Measurements from ENCODE around the gene RCOR2. TPM values are rescaled to one million over a fixed set of nuclear protein-coding genes. Genes with fewer than 3 reads are reported as not detected.
A peak's percentile ranks its signal among the peaks of the same experiment; 100 is the strongest.

Gene RCOR2
- total and polyA plus RNA-seq, 4 donors: 3.0 to 23.9 (median 16.3) TPM

DNA sequence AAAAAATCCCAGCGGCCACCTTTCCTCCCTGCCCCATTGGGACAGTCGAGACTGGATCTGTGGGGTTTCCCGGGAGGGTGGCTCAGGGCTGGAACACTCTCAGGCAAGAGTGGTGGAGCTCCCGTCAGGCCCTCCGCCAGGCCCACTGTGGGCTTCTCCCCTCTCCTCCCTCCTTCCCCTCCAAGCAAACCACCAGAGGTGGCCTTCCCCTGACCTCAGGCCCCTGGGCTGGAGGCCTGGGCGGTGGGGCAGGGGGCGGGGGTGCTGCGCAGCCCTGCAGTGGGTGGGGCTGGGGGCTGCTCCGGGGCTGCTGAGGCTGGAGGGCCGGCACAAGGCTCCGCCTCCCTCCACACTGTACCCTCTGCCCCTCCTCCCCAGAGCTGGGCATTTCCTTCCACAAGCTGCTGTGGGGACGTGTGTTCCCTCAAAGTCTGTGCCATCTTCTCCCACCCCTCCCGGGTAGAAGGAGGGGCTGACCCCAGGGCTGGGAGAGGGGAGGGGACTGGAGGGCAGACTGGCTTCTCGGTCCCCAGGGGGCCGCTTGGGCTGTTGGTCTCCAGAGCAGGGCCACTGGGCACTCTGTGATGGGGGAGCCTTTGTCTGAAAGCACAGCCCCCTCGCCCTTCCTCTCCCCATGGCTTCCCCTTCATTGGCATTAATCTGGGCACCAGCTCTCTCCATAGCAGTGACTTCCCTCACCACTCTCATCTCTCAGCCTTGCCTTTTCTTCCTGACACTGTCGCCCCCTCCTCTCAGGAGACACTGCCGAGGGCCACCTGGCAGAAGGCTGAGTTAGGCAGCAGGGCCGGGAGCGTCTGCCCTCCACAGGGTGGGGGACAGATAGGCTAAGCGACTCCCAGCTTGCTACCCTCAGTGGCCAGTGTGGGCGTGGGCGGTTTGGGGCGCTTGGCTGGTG, 7.1 kb downstream of the RCOR2 start:
- Histone ChIP-seq H3K36me3 (ENCODE audit: control insufficient read depth, insufficient read depth, low read length) (peaks cover 88% of the 10 kb centered on the region), H3K27ac (ENCODE audit: low read depth, low read length) (peak overlapping the region; percentile 79), H3K4me1 (ENCODE audit: control insufficient read depth, insufficient read depth, low read length) (peaks cover 53% of the 10 kb centered on the region), H3K27me3 (ENCODE audit: control insufficient read depth, insufficient read depth, low read length) (no peaks in the 10 kb centered on the region), H3K9me3 (ENCODE audit: control insufficient read depth, insufficient read depth, low read length) (no peaks in the 10 kb centered on the region), H3K4me3 (ENCODE audit: low read depth, low read length) (no peak overlapping the region)
- 27% methylated on average over 7 of the region's 24 CpGs for WGBS (ENCODE audit: insufficient coverage)
- peak in 2 of 6 donors; percentile 67 to 78 for DNase-seq (ENCODE audit: low read depth in 4 of 6, low spot score in 6 of 6)

DNA sequence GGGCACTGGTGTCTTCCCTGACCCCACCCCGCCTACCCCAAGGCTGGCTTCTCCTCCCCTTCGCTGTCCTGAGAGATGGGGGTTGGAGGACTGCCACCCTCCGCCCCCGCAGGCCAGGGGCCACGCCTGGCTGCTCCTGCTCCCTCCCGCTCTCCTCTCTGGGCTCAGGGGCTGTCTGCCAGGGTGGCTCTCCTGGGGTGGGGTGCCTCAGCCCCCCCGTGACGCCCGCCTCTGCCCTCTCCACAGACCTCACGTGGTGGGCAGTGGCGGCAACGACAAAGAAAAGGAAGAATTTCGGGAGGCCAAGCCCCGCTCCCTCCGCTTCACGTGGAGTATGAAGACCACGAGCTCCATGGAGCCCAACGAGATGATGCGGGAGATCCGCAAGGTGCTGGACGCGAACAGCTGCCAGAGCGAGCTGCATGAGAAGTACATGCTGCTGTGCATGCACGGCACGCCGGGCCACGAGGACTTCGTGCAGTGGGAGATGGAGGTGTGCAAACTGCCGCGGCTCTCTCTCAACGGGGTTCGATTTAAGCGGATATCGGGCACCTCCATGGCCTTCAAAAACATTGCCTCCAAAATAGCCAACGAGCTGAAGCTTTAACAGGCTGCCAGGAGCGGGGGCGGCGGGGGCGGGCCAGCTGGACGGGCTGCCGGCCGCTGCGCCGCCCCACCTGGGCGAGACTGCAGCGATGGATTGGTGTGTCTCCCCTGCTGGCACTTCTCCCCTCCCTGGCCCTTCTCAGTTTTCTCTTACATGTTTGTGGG, 8.1 kb downstream of the RCOR2 start:
- 58% methylated on average over 30 of the region's 46 CpGs for WGBS (ENCODE audit: insufficient coverage)
- peak in 1 of 6 donors; percentile 42 for DNase-seq (ENCODE audit: low read depth in 4 of 6, low spot score in 6 of 6)
- H3K27me3 ChIP-seq (ENCODE audit: control insufficient read depth, insufficient read depth, low read length): no peaks in the 10 kb centered on the region
- no peaks in the 10 kb centered on the region for H3K9me3 ChIP-seq (ENCODE audit: control insufficient read depth, insufficient read depth, low read length)
- H3K4me3 ChIP-seq (ENCODE audit: low read depth, low read length): no peak overlapping the region
- H3K4me1 ChIP-seq (ENCODE audit: control insufficient read depth, insufficient read depth, low read length): peaks cover 42% of the 10 kb centered on the region
- peaks cover 88% of the 10 kb centered on the region for H3K36me3 ChIP-seq (ENCODE audit: control insufficient read depth, insufficient read depth, low read length)
- H3K27ac ChIP-seq (ENCODE audit: low read depth, low read length): peak overlapping the region; percentile 79

DNA sequence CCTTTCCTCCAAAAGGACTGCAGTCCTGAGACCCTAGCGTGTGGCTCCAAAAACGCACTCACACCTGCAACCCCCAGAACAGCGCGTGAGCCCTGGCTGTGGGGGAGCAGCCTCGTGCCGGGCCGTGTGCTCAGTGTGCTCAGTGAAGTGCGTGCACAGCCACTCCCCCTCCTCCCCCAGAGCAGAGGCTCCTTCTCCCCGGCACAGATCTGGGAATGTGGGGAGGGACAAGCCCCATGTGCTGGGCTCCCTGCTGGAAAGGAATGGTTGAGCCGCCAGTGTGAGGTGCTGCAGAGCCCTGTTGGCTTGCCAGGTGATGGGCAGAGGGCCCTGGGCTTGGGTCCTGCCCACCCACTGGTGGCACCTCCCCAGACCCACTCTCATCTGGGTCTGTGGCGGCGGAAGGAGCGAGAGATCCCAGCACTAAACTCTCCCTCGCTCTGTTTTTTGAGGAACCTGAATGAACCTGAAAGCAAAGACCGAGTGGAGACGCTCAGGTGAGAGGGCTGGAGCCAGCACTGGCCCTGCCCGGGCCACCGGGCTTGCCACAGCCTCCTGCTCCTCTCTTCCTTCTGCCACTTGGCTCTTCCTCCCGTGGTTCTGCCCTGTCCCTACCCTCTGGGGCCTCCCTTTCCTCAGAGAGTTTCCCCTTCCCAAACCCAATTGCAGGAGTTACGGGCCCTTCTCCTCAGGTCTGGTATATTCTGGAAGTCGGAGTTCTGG, 9.0 kb downstream of the RCOR2 start:
- no peak overlapping the region for H3K27ac ChIP-seq (ENCODE audit: low read depth, low read length)
- H3K4me1 ChIP-seq (ENCODE audit: control insufficient read depth, insufficient read depth, low read length): peaks cover 40% of the 10 kb centered on the region
- no peaks in the 10 kb centered on the region for H3K9me3 ChIP-seq (ENCODE audit: control insufficient read depth, insufficient read depth, low read length)
- H3K27me3 ChIP-seq (ENCODE audit: control insufficient read depth, insufficient read depth, low read length): no peaks in the 10 kb centered on the region
- H3K36me3 ChIP-seq (ENCODE audit: control insufficient read depth, insufficient read depth, low read length): peaks cover 92% of the 10 kb centered on the region
- DNase-seq (ENCODE audit: low read depth in 4 of 6, low spot score in 6 of 6): no peak
- H3K4me3 ChIP-seq (ENCODE audit: low read depth, low read length): no peak overlapping the region
- WGBS (ENCODE audit: insufficient coverage): 76% methylated on average over 14 of the region's 21 CpGs

DNA sequence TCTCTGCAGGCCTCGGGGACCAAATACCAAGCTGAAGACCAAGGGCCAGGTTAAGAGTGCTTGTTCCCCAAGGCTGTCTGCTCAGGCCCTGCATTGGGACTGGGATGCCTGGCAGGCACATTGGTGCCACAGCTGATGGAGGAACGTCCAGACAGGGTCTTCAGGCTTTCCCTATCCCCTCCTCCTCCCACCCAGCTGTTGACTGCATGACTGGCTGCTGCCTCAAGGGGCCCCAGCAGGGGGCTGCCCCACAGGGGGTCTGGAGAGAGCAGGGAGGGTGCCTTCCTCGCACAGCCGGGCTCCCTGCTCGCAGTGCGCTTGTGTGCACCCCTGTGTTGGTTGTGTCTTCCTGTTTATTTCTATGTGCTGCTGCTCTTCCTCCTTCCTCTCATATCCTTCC, 9.9 kb downstream of the RCOR2 start:
- DNase-seq (ENCODE audit: low read depth in 4 of 6, low spot score in 6 of 6): no peak
- Histone ChIP-seq H3K27ac (ENCODE audit: low read depth, low read length) (no peak overlapping the region), H3K36me3 (ENCODE audit: control insufficient read depth, insufficient read depth, low read length) (peaks cover 93% of the 10 kb centered on the region), H3K9me3 (ENCODE audit: control insufficient read depth, insufficient read depth, low read length) (no peaks in the 10 kb centered on the region), H3K4me1 (ENCODE audit: control insufficient read depth, insufficient read depth, low read length) (peaks cover 40% of the 10 kb centered on the region), H3K4me3 (ENCODE audit: low read depth, low read length) (no peak overlapping the region), H3K27me3 (ENCODE audit: control insufficient read depth, insufficient read depth, low read length) (no peaks in the 10 kb centered on the region)
- WGBS (ENCODE audit: insufficient coverage): 70% methylated on average over 4 of the region's 6 CpGs

DNA sequence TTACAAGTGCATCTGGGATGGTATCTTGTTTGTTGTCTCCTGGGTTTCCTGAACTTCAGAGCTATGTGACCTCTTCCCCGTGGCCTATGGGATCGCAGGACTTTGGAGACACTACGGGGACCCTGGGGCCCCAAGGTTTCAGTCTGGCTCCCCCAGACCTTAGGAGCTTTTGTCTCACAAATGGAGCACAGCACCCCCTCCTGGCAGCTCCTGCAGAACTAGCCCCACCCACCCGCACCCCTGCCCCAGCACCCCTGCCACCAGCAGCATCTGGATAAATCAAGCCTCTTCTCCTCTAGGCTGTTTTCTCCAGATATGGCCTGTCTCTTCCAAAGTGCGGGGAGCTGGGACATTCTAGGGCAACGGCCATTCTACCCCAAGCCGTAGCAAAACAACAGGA, 10.4 kb downstream of the RCOR2 start:
- Histone ChIP-seq H3K4me3 (ENCODE audit: low read depth, low read length) (no peak overlapping the region), H3K4me1 (ENCODE audit: control insufficient read depth, insufficient read depth, low read length) (peaks cover 40% of the 10 kb centered on the region), H3K27ac (ENCODE audit: low read depth, low read length) (no peak overlapping the region), H3K36me3 (ENCODE audit: control insufficient read depth, insufficient read depth, low read length) (peaks cover 92% of the 10 kb centered on the region), H3K27me3 (ENCODE audit: control insufficient read depth, insufficient read depth, low read length) (no peaks in the 10 kb centered on the region), H3K9me3 (ENCODE audit: control insufficient read depth, insufficient read depth, low read length) (no peaks in the 10 kb centered on the region)
- no peak for DNase-seq (ENCODE audit: low read depth in 4 of 6, low spot score in 6 of 6)
- 63% methylated on average over 6 of the region's 7 CpGs for WGBS (ENCODE audit: insufficient coverage)

DNA sequence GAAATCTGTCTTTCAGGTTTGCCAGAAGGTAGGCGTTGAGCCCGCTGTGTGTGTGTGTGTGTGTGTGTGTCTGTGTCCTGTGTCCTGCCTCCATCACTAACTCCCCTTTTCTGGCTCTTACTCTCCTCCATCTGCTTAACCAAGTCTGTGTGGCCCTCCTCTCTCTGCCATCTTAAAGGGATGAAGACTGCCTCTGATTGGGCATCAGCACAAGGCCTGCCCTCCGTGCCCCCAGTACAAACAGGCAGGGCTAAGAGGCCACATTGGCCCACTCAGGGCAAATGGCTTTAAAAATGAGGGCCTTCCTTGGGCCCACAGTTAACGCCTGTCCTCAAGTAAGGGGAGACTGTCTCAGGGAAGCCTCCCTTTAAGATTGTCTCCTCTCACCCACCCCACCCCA, 10.9 kb downstream of the RCOR2 start:
- Histone ChIP-seq H3K4me1 (ENCODE audit: control insufficient read depth, insufficient read depth, low read length) (peaks cover 40% of the 10 kb centered on the region), H3K27me3 (ENCODE audit: control insufficient read depth, insufficient read depth, low read length) (no peaks in the 10 kb centered on the region), H3K4me3 (ENCODE audit: low read depth, low read length) (no peak overlapping the region), H3K36me3 (ENCODE audit: control insufficient read depth, insufficient read depth, low read length) (peaks cover 94% of the 10 kb centered on the region), H3K27ac (ENCODE audit: low read depth, low read length) (no peak overlapping the region), H3K9me3 (ENCODE audit: control insufficient read depth, insufficient read depth, low read length) (no peaks in the 10 kb centered on the region)
- DNase-seq (ENCODE audit: low read depth in 4 of 6, low spot score in 6 of 6): no peak
- WGBS (ENCODE audit: insufficient coverage): no CpG with 5 or more reads among the region's 4 CpGs

DNA sequence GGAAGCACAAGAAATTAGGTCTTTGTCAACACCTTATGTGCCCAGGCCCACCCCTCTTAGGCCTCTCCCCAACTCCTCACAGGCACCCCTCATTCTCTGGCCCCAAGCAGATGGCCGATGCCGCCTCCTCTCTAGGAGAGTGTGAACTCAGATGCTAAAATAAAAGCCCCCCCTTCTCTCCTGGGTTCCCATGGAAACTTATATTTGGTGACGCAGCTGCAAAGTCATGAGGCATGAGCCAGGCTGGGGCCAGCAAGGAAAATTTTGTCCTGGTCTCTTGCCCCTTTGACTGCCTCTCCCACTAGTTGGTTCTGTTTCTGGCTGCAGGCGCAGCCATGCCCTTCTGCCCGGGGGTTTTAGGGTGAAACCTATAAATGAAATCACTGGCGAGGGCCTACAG, 11.8 kb downstream of the RCOR2 start:
- H3K4me3 ChIP-seq (ENCODE audit: low read depth, low read length): no peak overlapping the region
- no peak overlapping the region for H3K27ac ChIP-seq (ENCODE audit: low read depth, low read length)
- peaks cover 94% of the 10 kb centered on the region for H3K36me3 ChIP-seq (ENCODE audit: control insufficient read depth, insufficient read depth, low read length)
- no peaks in the 10 kb centered on the region for H3K27me3 ChIP-seq (ENCODE audit: control insufficient read depth, insufficient read depth, low read length)
- WGBS (ENCODE audit: insufficient coverage): 68% methylated on average over 5 of the region's 6 CpGs
- no peaks in the 10 kb centered on the region for H3K9me3 ChIP-seq (ENCODE audit: control insufficient read depth, insufficient read depth, low read length)
- no peak for DNase-seq (ENCODE audit: low read depth in 4 of 6, low spot score in 6 of 6)
- H3K4me1 ChIP-seq (ENCODE audit: control insufficient read depth, insufficient read depth, low read length): peaks cover 32% of the 10 kb centered on the region

GRCh38 chr11:63904743-63905142, 12.2 kb downstream of the RCOR2 start:
- Histone ChIP-seq H3K27ac (ENCODE audit: low read depth, low read length) (no peak overlapping the region), H3K4me1 (ENCODE audit: control insufficient read depth, insufficient read depth, low read length) (peaks cover 28% of the 10 kb centered on the region), H3K4me3 (ENCODE audit: low read depth, low read length) (no peak overlapping the region), H3K27me3 (ENCODE audit: control insufficient read depth, insufficient read depth, low read length) (no peaks in the 10 kb centered on the region), H3K9me3 (ENCODE audit: control insufficient read depth, insufficient read depth, low read length) (no peaks in the 10 kb centered on the region), H3K36me3 (ENCODE audit: control insufficient read depth, insufficient read depth, low read length) (peaks cover 94% of the 10 kb centered on the region)
- DNase-seq (ENCODE audit: low read depth in 4 of 6, low spot score in 6 of 6): no peak
- whole genome bisulfite sequencing (ENCODE audit: insufficient coverage): 97% methylated on average over 13 of the region's 13 CpGs

DNA sequence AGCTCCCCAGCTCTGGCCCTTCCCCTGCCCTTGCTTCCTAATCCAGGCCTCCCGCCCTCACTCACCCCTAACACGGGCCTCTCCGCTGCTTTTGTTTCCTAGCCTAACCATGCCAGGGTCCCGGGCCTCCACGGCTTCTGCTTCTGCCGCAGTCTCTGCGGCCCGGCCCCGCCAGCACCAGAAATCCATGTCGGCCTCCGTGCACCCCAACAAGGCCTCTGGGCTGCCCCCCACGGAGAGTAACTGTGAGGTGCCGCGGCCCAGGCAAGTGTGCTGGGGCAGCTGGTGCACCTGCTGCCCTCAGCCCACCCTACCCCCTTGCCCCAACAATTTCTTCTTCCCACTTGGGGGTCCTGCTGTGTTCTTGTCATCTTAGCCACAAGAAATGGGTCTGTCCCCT, 13.1 kb downstream of the RCOR2 start:
- H3K36me3 ChIP-seq (ENCODE audit: control insufficient read depth, insufficient read depth, low read length): peaks cover 94% of the 10 kb centered on the region
- H3K4me3 ChIP-seq (ENCODE audit: low read depth, low read length): no peak overlapping the region
- H3K4me1 ChIP-seq (ENCODE audit: control insufficient read depth, insufficient read depth, low read length): peaks cover 19% of the 10 kb centered on the region
- WGBS (ENCODE audit: insufficient coverage): 84% methylated on average over 14 of the region's 14 CpGs
- DNase-seq (ENCODE audit: low read depth in 4 of 6, low spot score in 6 of 6): no peak
- H3K9me3 ChIP-seq (ENCODE audit: control insufficient read depth, insufficient read depth, low read length): no peaks in the 10 kb centered on the region
- H3K27ac ChIP-seq (ENCODE audit: low read depth, low read length): no peak overlapping the region
- no peaks in the 10 kb centered on the region for H3K27me3 ChIP-seq (ENCODE audit: control insufficient read depth, insufficient read depth, low read length)

Data from spinal cord (tissue), 10 donors.